GM23338 (cell line): ENCODE data around the gene PGPEP1. TPM values are rescaled to one million over a fixed set of nuclear protein-coding genes. Genes with fewer than 3 reads are reported as not detected.

Experiments
- EZH2phosphoT487 ChIP-seq: fragments of 200-600 bp; sonication (generic); IDR thresholded peaks from one replicate; pipeline ENCODE4 v1.8.1; 2018; ENCODE audit warnings: antibody characterized with exemption; ENCODE audit not compliant: unreplicated experiment
- JUNB ChIP-seq: IDR thresholded peaks from one replicate; pipeline ENCODE4 v1.6.1; 2016; ENCODE audit warnings: antibody characterized with exemption; ENCODE audit not compliant: unreplicated experiment
- POLR2AphosphoS5 ChIP-seq: IDR thresholded peaks from 2 replicates; pipeline ENCODE4 v1.6.1; 2016; ENCODE audit warnings: antibody characterized with exemption, low read depth
- STAT1 ChIP-seq: IDR thresholded peaks from one replicate; pipeline ENCODE4 v1.6.1; 2016; ENCODE audit warnings: antibody characterized with exemption; ENCODE audit not compliant: unreplicated experiment
- ZNF114 ChIP-seq: fragments of 250-450 bp; sonication (Bioruptor Pico); IDR thresholded peaks from 2 replicates; pipeline ENCODE4 v1.5.0; 2020; ENCODE audit warnings: mild to moderate bottlenecking, moderate library complexity
- ZNF331 ChIP-seq: fragments of 250-450 bp; sonication (Bioruptor Pico); IDR thresholded peaks from 2 replicates; pipeline ENCODE4 v1.5.0; 2020; ENCODE audit warnings: low read depth, mild to moderate bottlenecking, moderate library complexity
- polyA plus RNA-seq: library from polyadenylated mRNA; unstranded; fragments of >200 nt; fragmentation: Nextera tagmentation; extraction: Ambion mirVana; gene quantifications from 2 replicates; pipeline ENCODE4 v1.2.1, GENCODE V29; 2016
- total RNA-seq: library from RNA; depleted of rRNA; stranded (reverse); fragments of >200 nt; shearing (Covaris generic); gene quantifications from 2 replicates; pipeline ENCODE4 v1.2.3, GENCODE V29; 2014
- TF ChIP-seq, protein P1 (sequence below): fragments of 250-450 bp; sonication (Bioruptor Pico); IDR thresholded peaks from 2 replicates; pipeline ENCODE4 v1.5.0; 2020; ENCODE audit warnings: mild to moderate bottlenecking, moderate library complexity
- TF ChIP-seq, protein P2 (sequence below): IDR thresholded peaks from 2 replicates; pipeline ENCODE4 v1.6.1; 2016; ENCODE audit warnings: antibody characterized with exemption

The PGPEP1 gene
- total and polyA plus RNA-seq, 2 experiments from 2014 or later: 15.5 to 18.9 TPM

GRCh38 chr19:18393836-18394235, 53.4 kb downstream of the PGPEP1 start (continued):
- TF ChIP-seq, protein P1, sequence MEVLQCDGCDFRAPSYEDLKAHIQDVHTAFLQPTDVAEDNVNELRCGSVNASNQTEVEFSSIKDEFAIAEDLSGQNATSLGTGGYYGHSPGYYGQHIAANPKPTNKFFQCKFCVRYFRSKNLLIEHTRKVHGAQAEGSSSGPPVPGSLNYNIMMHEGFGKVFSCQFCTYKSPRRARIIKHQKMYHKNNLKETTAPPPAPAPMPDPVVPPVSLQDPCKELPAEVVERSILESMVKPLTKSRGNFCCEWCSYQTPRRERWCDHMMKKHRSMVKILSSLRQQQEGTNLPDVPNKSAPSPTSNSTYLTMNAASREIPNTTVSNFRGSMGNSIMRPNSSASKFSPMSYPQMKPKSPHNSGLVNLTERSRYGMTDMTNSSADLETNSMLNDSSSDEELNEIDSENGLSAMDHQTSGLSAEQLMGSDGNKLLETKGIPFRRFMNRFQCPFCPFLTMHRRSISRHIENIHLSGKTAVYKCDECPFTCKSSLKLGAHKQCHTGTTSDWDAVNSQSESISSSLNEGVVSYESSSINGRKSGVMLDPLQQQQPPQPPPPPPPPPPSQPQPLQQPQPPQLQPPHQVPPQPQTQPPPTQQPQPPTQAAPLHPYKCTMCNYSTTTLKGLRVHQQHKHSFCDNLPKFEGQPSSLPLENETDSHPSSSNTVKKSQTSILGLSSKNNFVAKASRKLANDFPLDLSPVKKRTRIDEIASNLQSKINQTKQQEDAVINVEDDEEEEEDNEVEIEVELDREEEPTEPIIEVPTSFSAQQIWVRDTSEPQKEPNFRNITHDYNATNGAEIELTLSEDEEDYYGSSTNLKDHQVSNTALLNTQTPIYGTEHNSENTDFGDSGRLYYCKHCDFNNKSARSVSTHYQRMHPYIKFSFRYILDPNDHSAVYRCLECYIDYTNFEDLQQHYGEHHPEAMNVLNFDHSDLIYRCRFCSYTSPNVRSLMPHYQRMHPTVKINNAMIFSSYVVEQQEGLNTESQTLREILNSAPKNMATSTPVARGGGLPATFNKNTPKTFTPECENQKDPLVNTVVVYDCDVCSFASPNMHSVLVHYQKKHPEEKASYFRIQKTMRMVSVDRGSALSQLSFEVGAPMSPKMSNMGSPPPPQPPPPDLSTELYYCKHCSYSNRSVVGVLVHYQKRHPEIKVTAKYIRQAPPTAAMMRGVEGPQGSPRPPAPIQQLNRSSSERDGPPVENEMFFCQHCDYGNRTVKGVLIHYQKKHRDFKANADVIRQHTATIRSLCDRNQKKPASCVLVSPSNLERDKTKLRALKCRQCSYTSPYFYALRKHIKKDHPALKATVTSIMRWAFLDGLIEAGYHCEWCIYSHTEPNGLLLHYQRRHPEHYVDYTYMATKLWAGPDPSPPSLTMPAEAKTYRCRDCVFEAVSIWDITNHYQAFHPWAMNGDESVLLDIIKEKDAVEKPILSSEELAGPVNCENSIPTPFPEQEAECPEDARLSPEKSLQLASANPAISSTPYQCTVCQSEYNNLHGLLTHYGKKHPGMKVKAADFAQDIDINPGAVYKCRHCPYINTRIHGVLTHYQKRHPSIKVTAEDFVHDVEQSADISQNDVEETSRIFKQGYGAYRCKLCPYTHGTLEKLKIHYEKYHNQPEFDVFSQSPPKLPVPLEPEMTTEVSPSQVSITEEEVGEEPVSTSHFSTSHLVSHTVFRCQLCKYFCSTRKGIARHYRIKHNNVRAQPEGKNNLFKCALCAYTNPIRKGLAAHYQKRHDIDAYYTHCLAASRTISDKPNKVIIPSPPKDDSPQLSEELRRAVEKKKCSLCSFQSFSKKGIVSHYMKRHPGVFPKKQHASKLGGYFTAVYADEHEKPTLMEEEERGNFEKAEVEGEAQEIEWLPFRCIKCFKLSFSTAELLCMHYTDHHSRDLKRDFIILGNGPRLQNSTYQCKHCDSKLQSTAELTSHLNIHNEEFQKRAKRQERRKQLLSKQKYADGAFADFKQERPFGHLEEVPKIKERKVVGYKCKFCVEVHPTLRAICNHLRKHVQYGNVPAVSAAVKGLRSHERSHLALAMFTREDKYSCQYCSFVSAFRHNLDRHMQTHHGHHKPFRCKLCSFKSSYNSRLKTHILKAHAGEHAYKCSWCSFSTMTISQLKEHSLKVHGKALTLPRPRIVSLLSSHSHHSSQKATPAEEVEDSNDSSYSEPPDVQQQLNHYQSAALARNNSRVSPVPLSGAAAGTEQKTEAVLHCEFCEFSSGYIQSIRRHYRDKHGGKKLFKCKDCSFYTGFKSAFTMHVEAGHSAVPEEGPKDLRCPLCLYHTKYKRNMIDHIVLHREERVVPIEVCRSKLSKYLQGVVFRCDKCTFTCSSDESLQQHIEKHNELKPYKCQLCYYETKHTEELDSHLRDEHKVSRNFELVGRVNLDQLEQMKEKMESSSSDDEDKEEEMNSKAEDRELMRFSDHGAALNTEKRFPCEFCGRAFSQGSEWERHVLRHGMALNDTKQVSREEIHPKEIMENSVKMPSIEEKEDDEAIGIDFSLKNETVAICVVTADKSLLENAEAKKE: no peak
- TF ChIP-seq STAT1 (no peak), ZNF331 (CRISPR knock-in tag) (no peak), JUNB (no peak), ZNF114 (CRISPR knock-in tag) (no peak), POLR2AphosphoS5 (no peak), EZH2phosphoT487 (no peak)
- TF ChIP-seq, protein P2, sequence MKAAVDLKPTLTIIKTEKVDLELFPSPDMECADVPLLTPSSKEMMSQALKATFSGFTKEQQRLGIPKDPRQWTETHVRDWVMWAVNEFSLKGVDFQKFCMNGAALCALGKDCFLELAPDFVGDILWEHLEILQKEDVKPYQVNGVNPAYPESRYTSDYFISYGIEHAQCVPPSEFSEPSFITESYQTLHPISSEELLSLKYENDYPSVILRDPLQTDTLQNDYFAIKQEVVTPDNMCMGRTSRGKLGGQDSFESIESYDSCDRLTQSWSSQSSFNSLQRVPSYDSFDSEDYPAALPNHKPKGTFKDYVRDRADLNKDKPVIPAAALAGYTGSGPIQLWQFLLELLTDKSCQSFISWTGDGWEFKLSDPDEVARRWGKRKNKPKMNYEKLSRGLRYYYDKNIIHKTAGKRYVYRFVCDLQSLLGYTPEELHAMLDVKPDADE: no peak
